ENCODE results near the gene CST11. TPM values are rescaled to one million over a fixed set of nuclear protein-coding genes. Genes with fewer than 3 reads are reported as not detected.

The CST11 gene
- total RNA-seq, 1 donor from 2014 or later, result not detected

DNA sequence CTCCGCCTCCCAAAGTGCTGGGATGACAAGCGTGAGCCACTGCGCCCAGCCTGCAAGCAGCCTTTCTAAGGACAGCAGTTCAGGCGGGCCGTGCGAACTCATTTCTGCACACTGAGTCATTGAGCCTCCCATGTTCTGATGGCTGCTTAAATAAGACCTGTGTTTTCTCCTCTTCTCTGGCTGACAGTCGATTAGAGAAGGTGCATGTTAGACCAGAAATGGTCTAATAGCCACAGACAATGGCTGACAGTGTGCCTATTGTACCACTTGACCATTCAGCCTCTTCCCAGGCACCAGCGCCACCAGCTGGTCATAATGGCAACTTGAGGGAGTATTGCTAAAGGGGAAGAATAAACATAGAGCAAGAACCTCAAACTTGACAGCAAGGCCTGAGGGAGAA, 6.2 kb downstream of the CST11 start:
- TF ChIP-seq, protein P1, sequence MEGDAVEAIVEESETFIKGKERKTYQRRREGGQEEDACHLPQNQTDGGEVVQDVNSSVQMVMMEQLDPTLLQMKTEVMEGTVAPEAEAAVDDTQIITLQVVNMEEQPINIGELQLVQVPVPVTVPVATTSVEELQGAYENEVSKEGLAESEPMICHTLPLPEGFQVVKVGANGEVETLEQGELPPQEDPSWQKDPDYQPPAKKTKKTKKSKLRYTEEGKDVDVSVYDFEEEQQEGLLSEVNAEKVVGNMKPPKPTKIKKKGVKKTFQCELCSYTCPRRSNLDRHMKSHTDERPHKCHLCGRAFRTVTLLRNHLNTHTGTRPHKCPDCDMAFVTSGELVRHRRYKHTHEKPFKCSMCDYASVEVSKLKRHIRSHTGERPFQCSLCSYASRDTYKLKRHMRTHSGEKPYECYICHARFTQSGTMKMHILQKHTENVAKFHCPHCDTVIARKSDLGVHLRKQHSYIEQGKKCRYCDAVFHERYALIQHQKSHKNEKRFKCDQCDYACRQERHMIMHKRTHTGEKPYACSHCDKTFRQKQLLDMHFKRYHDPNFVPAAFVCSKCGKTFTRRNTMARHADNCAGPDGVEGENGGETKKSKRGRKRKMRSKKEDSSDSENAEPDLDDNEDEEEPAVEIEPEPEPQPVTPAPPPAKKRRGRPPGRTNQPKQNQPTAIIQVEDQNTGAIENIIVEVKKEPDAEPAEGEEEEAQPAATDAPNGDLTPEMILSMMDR (conservative IDR thresholded peaks at IDR 0.05), result peak; percentile 76
- H3K36me3 Mint-ChIP-seq, result no peaks in the 10 kb centered on the region
- DNase-seq (ENCODE audit: extremely low spot score, unreplicated experiment), result no peak
- no peak overlapping the region for H3K4me3 Mint-ChIP-seq
- H3K27me3 Mint-ChIP-seq, result peaks cover 7% of the 10 kb centered on the region
- H3K4me1 Mint-ChIP-seq (ENCODE audit: unreplicated experiment), result peaks cover 5% of the 10 kb centered on the region
- H3K27ac Mint-ChIP-seq, result no peak overlapping the region
- H3K9me3 Mint-ChIP-seq, result no peaks in the 10 kb centered on the region

DNA sequence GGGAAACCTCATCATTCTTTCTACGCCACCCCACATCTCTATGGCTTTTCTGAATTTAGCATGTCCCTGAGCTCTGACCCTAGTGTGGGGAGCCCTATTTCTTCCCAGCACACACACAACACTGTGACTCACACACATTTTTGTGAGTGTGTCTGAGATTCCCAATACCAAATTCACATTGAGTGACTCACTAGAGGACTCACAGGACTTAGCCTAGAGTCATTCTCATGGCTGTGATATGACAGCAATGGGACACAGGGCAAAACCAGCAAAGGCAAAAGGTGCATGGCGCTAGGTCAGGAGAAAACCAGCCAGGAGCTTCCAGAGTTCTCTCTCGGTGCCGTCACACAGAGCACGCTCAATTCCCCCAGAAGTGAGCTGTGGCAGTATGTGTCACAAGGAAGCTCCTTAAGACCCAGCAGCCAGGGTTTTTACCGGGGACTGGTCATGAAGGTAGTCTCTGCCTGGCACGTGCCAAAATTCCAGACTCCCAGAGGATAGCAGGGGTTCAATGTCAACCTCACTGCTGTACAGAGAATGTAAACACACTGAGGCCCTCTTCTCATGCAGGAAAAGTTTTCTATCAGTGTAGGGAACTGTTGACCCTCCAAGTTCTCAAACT, 7.0 kb downstream of the CST11 start:
- DNase-seq (ENCODE audit: extremely low spot score, unreplicated experiment), result no peak
- no peaks in the 10 kb centered on the region for H3K36me3 Mint-ChIP-seq
- no peaks in the 10 kb centered on the region for H3K9me3 Mint-ChIP-seq
- peaks cover 7% of the 10 kb centered on the region for H3K27me3 Mint-ChIP-seq
- H3K4me3 Mint-ChIP-seq, result no peak overlapping the region
- H3K27ac Mint-ChIP-seq, result no peak overlapping the region
- peaks cover 5% of the 10 kb centered on the region for H3K4me1 Mint-ChIP-seq (ENCODE audit: unreplicated experiment)
- TF ChIP-seq, protein P1 (conservative IDR thresholded peaks at IDR 0.05), result no peak

DNA sequence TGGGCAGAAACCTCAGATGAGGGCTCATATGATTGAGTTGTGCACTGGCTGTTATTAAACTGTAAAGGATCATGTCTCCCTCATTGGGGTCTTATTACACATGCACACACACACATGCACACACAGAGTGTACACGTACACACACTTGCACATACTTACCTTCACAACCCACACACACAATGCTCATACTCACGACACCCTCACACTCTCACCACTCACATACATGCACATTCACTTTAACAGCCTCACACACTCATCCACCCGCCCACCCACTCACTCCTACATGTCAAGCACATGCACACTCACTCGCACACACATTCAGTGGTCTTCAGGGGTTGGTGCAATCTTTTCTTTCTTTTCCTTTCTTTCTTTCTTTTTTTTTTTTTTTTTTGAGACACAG, 7.8 kb downstream of the CST11 start:
- H3K27me3 Mint-ChIP-seq, result peaks cover 7% of the 10 kb centered on the region
- TF ChIP-seq, protein P1 (conservative IDR thresholded peaks at IDR 0.05), result no peak
- no peak overlapping the region for H3K4me3 Mint-ChIP-seq
- peaks cover 5% of the 10 kb centered on the region for H3K4me1 Mint-ChIP-seq (ENCODE audit: unreplicated experiment)
- no peak overlapping the region for H3K27ac Mint-ChIP-seq
- no peaks in the 10 kb centered on the region for H3K36me3 Mint-ChIP-seq
- H3K9me3 Mint-ChIP-seq, result no peaks in the 10 kb centered on the region
- DNase-seq (ENCODE audit: extremely low spot score, unreplicated experiment), result no peak

DNA sequence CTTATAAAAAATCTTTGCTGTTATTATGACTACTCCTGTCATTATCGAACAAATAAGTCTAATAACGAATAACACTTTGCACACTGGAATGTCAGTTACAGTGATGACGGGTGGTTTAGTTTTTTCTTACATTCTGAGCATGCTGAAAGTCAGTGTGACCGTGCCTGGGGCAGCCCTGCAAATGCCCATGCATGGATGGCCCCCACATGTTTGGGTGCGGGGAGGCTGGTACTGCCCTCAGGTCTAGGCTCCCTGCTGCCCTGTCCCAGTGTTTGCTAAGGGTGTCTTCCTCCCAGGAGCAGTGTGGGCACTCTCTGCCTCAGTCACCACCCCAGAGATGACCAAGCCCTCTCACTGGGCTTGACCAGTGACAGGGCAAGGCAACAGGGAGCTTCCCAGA, 10.2 kb downstream of the CST11 start:
- Mint-ChIP-seq H3K27me3 (peaks cover 7% of the 10 kb centered on the region), H3K27ac (no peak overlapping the region), H3K36me3 (no peaks in the 10 kb centered on the region), H3K4me1 (ENCODE audit: unreplicated experiment) (peaks cover 5% of the 10 kb centered on the region), H3K9me3 (no peaks in the 10 kb centered on the region), H3K4me3 (no peak overlapping the region)
- DNase-seq (ENCODE audit: extremely low spot score, unreplicated experiment), result no peak
- TF ChIP-seq, protein P1 (conservative IDR thresholded peaks at IDR 0.05), result no peak

DNA sequence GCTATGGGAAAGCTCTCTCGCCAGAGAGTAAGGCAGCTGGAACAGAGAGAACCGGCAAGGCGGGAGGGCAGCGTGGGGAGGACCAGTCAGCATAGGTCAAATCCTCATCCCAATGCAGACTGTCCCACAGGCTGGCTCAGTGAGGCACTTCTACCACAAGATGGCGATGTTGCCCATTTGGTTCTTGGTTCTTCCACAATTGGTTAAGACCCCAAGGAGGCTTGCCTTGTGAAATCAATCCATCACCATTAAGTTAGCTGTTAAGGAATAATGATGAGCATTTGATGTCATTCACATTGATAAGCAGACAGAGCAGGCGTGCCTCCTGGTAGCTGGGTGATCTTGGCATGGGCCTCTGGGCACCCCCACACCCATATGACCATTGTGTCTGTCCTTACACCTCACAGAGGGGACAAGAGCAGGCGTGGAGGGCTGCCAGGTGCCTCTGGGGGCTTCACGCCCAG, 10.8 kb downstream of the CST11 start:
- Mint-ChIP-seq H3K9me3 (no peaks in the 10 kb centered on the region), H3K27ac (no peak overlapping the region), H3K36me3 (no peaks in the 10 kb centered on the region), H3K27me3 (peaks cover 7% of the 10 kb centered on the region), H3K4me1 (ENCODE audit: unreplicated experiment) (peaks cover 5% of the 10 kb centered on the region), H3K4me3 (no peak overlapping the region)
- TF ChIP-seq, protein P1 (conservative IDR thresholded peaks at IDR 0.05), result peak; percentile 95
- peak; percentile 78 for DNase-seq (ENCODE audit: extremely low spot score, unreplicated experiment)

Data from type B pancreatic cell (in vitro differentiated cells).